HG03565 (cell line): ENCODE data around the gene SBF2.

ENCODE experiments used
- ATAC-seq: cut with Tn5 transposase; IDR thresholded peaks from one replicate; pipeline ENCODE4 v1.9.1; 2021; ENCODE audit warnings: mild to moderate bottlenecking, moderate library complexity; ENCODE audit not compliant: unreplicated experiment

SBF2 gene

DNA sequence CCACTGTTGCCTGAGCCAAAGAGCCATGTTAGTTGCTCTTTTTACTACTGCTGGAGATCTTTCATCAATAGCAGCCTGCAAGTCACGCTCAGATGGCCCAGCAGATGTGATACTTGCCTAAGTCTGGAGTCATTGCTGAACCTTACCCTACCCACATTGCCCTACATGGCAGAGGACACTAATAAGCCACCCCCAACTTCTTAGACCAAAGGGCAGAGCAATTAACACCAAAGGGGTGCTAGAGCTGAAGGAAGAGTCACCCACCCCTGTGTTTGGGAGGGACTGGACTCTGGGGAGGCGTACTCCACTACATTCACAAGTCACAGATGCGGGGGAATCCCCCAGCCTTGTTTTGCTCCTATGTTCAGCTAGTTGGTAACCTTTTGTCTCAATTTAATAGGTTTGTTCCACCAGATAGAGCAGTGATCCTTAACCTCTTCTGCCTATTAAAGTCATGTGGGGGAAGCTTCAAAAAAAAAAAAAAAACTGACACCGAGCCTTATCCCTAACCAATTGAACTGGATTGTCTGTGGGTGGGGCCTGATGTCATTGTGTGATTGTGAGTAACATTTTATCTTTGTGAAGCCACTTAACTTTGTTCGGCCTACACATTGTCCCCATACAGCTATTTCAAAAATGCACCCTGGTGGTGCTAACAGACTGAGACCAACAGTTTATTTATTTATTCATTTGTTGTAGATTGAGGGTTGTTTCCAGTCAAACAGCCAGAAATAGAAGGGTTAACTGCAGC lies 23.9 kb upstream of the SBF2 start:
- no peak for ATAC-seq

GRCh38 chr11:10317151-10317755 lies 23.2 kb upstream of the SBF2 start:
- no peak for ATAC-seq

- ATAC-seq, result no peak
Measured at GRCh38 chr11:10315083-10315482, 21.1 kb upstream of the SBF2 start.

GRCh38 chr11:10314199-10315072 lies 20.4 kb upstream of the SBF2 start:
- peak; percentile 80 for ATAC-seq

DNA sequence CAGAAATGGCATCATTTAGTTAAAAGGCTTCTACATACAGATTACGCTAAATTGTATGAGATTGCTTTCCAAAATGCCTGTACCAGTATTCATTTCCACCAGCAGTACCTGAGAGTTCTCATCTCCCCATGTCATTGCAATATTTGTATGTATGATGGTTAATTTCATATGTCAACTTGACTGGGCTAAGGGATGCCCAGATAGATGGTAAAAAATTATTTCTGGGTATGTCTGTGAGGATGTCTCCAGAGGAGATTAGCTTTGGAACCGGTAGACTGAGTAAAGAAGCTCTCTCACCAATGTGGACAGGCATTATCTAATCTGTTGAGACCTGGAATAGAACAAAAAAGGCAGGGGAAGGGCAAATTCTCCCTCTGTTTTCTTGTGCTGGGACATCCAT lies 17.8 kb upstream of the SBF2 start:
- ATAC-seq, result no peak

GRCh38 chr11:10310301-10310841 lies 16.4 kb upstream of the SBF2 start:
- ATAC-seq, result no peak

DNA sequence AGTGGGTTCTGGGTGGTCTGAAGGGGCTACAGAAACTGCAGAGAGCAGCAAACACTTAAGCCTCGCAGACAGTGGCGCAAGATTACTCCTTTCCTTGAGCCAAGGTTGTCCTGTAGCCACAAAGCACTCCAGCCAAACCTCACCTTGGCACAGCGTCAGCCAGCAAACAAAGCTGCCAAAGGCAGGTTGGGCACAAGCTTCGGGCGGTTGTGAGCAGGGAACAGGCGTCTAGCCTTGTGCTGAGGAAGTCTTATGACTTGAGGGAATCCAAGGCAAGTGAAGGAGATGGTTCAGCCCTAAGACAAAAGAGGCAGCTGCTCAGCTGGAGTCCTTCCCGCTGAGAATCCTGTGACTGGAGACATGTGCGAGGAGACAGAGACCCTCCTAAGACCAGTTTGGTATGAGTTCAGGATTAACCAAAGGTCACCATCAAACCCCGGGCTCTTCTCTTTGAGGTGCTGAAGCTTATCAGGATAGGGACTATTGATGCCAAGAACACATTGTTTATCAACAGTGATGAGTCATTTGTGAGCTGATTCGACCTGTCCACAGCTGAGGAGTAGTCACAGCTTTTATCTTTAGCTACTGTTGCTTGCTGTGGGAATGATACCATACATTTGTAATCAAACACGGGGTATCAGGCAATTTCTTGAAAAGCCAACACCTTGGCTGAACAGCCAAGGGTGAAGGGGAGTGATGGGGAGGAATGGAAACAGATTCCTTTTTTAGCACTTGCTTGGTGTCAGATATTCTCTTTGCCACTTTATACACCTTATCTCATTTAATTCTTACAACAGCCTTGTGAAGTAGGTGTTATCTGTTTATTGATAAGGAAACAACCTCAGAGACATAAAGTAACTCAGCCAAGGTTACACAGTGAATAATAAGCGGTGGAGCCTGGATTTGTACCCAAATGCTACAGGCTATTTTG lies 15.4 kb upstream of the SBF2 start:
- no peak for ATAC-seq

- ATAC-seq, result no peak
Measured at GRCh38 chr11:10308201-10308954, 14.4 kb upstream of the SBF2 start.

- ATAC-seq, result peak; percentile 43
Measured at GRCh38 chr11:10307400-10308200, 13.6 kb upstream of the SBF2 start.

DNA sequence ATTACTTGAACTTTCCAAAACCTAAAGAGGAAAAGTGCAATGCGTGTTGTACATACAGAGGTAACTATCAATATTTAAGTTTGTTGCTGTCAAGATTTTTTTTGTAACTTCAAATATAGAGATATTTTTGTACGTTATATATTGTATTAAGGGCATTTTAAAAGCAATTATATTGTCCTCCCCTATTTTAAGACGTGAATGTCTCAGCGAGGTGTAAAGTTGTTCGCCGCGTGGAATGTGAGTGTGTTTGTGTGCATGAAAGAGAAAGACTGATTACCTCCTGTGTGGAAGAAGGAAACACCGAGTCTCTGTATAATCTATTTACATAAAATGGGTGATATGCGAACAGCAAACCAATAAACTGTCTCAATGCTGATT lies 13.0 kb upstream of the SBF2 start:
- no peak for ATAC-seq

GRCh38 chr11:10305964-10306918 lies 12.2 kb upstream of the SBF2 start:
- no peak for ATAC-seq

DNA sequence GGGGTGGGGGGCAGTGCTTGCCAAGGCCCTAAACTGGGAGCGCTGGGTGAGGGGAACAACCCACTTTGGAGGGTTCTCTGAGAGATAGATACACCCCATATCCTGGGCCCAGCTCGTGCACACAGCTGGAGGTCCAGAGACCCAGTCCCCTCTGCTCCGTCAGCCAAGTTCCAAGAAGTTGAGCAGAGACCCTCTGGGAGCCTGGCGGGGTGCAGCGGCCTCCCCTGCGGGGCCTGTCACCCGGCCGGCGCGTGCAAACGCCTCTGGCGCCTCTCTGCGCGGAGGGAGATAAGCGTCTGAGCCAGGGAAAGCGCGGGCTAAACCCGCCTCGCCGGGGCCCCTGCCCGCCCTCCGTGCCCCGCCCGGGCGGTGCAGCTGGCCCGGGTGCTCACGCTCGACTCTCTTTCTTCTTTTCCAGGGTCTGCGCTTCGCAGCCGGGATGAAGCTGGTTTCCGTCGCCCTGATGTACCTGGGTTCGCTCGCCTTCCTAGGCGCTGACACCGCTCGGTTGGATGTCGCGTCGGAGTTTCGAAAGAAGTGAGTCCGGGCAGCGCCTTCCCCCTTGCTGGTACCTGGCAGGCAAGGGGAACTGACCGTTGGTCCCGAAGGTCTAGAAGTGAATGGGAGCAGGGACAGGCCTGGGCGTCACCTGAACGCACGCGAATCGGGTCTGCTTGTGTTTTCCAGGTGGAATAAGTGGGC lies 11.4 kb upstream of the SBF2 start:
- no peak for ATAC-seq

- no peak for ATAC-seq
Measured at GRCh38 chr11:10304495-10305261, 10.7 kb upstream of the SBF2 start, which contains the start of gene ADM. TSS of gene ADM (plus strand) at chr11:10305073. CDS start at chr11:10305701, 628 bp downstream.

DNA sequence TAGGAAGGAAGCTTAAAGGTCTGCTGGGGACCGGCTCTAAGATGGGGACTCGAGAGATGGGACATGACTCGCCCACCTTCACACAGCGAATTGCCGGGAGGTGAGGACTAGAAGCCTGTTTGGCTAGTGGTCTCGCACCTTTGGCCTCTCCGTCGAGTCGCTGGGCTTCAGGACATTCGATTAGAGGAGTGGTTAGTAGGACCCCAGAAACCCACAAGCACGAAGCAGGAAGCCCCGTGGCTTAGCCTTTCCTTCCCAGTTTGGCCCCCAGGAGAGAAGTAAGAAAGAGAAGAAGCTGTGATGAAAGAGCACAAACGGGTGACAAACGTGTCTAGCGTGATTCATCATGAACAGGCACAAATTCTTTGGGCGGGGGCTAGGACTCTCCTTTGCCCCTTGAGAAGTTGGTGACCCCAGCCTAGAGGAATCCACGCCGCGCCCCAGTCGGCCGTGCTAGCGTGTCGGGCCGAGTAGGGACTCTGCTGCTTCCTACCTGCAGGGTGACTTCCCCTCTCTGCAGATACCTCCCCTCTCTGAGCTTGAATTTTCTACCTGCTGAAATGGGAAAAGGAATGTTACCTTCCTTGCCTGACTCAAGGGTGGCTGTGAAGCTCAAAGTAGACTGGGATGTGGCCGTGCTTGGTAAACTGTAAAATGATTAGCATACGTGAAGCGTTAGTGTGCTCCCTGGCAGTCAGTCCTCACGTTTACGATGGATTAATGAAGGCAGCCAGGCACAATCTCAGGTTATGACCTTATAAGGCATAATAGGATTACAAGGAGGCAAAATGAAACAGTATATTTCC lies 9.7 kb upstream of the SBF2 start:
- ATAC-seq, result no peak

GRCh38 chr11:10302744-10303557 lies 8.9 kb upstream of the SBF2 start:
- ATAC-seq, result no peak
